Stimulated activated naive B cell treated with anti-CD40 and anti-IgM and Interleukin-4, amounts not matched to agents 10 μg/mL and 1 μg/mL and 100 μg/mL, for 72 hours (primary cell): ENCODE results near the gene ZBTB16.
A peak's percentile ranks its signal among the peaks of the same experiment; 100 is the strongest.

Source experiments
- ATAC-seq, 2 donors: fragments of 150-1000 bp; cut with Tn5 transposase; replicated peaks; 2 replicates each; pipeline ENCODE4 v1.10.0; 2021; ENCODE audit warnings: moderate library complexity in 1 of 2
- DNase-seq: peaks from one replicate; pipeline ENCODE4 v3.0.0; 2021
- H3K27ac Mint-ChIP-seq: one replicate; pipeline ENCODE4 v1.8.0; 2022; ENCODE audit warnings: mild to moderate bottlenecking, mixed read lengths
- H3K27me3 Mint-ChIP-seq, 2 donors: one replicate each; pipeline ENCODE4 v1.8.0; 2022; ENCODE audit warnings: mixed read lengths in 2 of 2
- H3K36me3 Mint-ChIP-seq, 2 donors: one replicate each; pipeline ENCODE4 v1.8.0; 2022; ENCODE audit warnings: mixed read lengths in 2 of 2, mild to moderate bottlenecking in 1 of 2
- H3K4me1 Mint-ChIP-seq, 2 donors: one replicate each; pipeline ENCODE4 v1.8.0; 2022; ENCODE audit warnings: mixed read lengths in 2 of 2, mild to moderate bottlenecking in 1 of 2
- H3K4me3 Mint-ChIP-seq, 2 donors: one replicate each; pipeline ENCODE4 v1.8.0; 2022; ENCODE audit warnings: mild to moderate bottlenecking in 2 of 2, mixed read lengths in 2 of 2, moderate library complexity in 1 of 2
- H3K9me3 Mint-ChIP-seq, 2 donors: one replicate each; pipeline ENCODE4 v1.8.0; 2022; ENCODE audit warnings: mixed read lengths in 2 of 2, mild to moderate bottlenecking in 1 of 2

Gene ZBTB16

DNA sequence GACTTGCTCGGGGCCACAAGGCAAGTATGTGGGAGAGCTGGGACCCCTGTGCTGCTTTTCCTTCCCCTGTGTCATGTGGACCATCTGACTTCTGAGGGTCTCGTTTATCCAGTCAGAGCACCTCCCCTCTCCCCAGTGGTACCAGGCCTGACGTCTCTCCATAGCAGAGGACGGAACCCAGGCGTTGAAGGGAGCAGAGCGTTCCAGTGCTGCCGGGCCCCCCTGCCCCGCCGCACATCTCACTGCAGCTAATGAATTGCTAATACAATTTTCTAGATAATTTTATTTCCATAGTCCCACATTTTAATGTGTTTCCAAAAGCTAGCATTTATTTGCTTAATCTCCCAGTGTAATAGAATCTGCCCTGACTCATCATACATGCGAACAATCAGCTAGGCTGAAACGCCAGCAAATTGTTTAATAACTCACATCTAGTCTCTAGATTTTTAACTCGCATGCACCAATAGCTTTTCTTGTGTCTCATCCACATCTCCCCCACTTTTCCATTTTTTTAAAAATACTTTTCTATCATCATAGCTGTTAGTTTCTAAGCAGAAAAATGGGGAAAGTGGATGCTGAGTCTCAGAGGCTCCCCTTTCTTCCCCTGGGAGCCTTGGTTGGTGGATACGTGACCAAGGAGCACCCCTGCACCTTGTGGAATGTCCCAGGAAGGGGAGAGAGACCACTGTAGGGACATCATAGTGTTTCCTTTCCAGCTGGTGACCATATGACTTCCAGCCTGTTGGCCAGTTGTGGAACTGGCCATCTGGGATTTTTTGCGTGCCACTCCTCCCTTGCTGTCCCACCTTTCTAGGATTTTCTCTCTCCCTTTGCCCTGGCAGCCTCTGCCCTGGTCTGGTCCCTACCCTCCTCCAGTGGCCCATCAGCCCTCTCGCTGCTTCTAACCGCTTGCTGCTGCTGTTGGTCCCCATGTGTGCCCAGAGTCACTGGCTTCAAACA lies 178.1 kb downstream of the ZBTB16 start:
- peaks cover 0 to 3% of the 10 kb centered on the region in 2 donors for H3K27me3 Mint-ChIP-seq
- H3K4me3 Mint-ChIP-seq, result no peak overlapping the region
- no peaks in the 10 kb centered on the region for H3K9me3 Mint-ChIP-seq
- peaks cover 0 to 4% of the 10 kb centered on the region in 2 donors for H3K4me1 Mint-ChIP-seq
- no peak for ATAC-seq
- H3K27ac Mint-ChIP-seq, result no peak overlapping the region
- no peaks in the 10 kb centered on the region for H3K36me3 Mint-ChIP-seq
- no peak for DNase-seq

DNA sequence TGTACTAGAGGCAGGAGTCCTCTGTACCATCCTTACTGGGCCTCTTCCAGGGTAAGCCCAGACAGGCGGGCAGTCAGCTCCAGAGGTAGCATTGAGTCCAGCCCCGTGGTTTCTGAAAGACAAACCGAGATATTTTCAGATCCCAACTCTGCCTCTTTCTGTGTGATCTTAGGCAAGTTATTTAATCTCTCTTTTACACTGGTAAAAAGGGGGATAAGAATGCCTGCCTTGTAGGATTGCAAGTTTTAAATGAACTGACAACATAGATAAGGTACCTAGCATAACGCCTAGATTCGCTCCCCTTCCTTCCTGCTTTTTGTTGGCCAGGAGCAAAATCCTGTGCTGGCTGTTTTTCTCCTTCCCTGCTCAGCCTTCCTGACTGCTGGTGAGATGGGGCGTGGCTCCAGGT lies 180.2 kb downstream of the ZBTB16 start:
- peaks cover 0 to 3% of the 10 kb centered on the region in 2 donors for H3K27me3 Mint-ChIP-seq
- peaks cover 0 to under 1% of the 10 kb centered on the region in 2 donors for H3K4me1 Mint-ChIP-seq
- no peak overlapping the region for H3K27ac Mint-ChIP-seq
- no peaks in the 10 kb centered on the region for H3K9me3 Mint-ChIP-seq
- DNase-seq (no peak), ATAC-seq (no peak)
- no peak overlapping the region for H3K4me3 Mint-ChIP-seq
- no peaks in the 10 kb centered on the region for H3K36me3 Mint-ChIP-seq

DNA sequence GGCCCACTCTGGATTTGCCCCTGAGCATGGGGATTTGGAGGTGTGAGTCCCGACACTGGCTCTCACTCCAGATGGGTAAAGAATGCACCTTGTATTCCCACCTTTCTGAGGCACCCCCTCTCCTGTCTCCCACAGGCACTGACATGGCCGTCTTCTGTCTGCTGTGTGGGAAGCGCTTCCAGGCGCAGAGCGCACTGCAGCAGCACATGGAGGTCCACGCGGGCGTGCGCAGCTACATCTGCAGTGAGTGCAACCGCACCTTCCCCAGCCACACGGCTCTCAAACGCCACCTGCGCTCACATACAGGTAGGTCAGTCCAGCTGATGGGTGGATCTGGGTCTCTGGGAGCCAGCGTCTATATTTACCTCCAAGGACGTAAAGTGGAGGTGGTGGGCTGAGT lies 182.5 kb downstream of the ZBTB16 start:
- Mint-ChIP-seq H3K4me1 (no peaks in the 10 kb centered on the region), H3K36me3 (no peaks in the 10 kb centered on the region), H3K4me3 (no peak overlapping the region), H3K27ac (no peak overlapping the region), H3K27me3 (peaks cover 0 to 3% of the 10 kb centered on the region in 2 donors), H3K9me3 (no peaks in the 10 kb centered on the region)
- DNase-seq (no peak), ATAC-seq (no peak)

- no peaks in the 10 kb centered on the region for H3K27me3 Mint-ChIP-seq
- no peaks in the 10 kb centered on the region for H3K4me1 Mint-ChIP-seq
- no peaks in the 10 kb centered on the region for H3K9me3 Mint-ChIP-seq
- H3K36me3 Mint-ChIP-seq, result no peaks in the 10 kb centered on the region
- H3K27ac Mint-ChIP-seq, result no peak overlapping the region
- DNase-seq (no peak), ATAC-seq (no peak)
- H3K4me3 Mint-ChIP-seq, result no peak overlapping the region
Measured at GRCh38 chr11:114243461-114244372, 184.2 kb downstream of the ZBTB16 start.

- H3K27ac Mint-ChIP-seq, result no peak overlapping the region
- no peaks in the 10 kb centered on the region for H3K9me3 Mint-ChIP-seq
- H3K36me3 Mint-ChIP-seq, result no peaks in the 10 kb centered on the region
- no peaks in the 10 kb centered on the region for H3K27me3 Mint-ChIP-seq
- DNase-seq, result no peak
- H3K4me3 Mint-ChIP-seq, result no peak overlapping the region
- ATAC-seq, result no peak
- no peaks in the 10 kb centered on the region for H3K4me1 Mint-ChIP-seq
Measured at GRCh38 chr11:114244726-114245394, 185.3 kb downstream of the ZBTB16 start.

- H3K9me3 Mint-ChIP-seq, result no peaks in the 10 kb centered on the region
- no peak overlapping the region for H3K4me3 Mint-ChIP-seq
- peaks cover 8 to 9% of the 10 kb centered on the region in 2 donors for H3K36me3 Mint-ChIP-seq
- H3K4me1 Mint-ChIP-seq, result peaks cover 0 to 3% of the 10 kb centered on the region in 2 donors
- DNase-seq (no peak), ATAC-seq (no peak)
- no peaks in the 10 kb centered on the region for H3K27me3 Mint-ChIP-seq
- no peak overlapping the region for H3K27ac Mint-ChIP-seq
Measured at GRCh38 chr11:114246321-114247069, 187.0 kb downstream of the ZBTB16 start.

GRCh38 chr11:114247070-114247789 lies 187.7 kb downstream of the ZBTB16 start:
- no peaks in the 10 kb centered on the region for H3K9me3 Mint-ChIP-seq
- H3K4me3 Mint-ChIP-seq, result no peak overlapping the region
- peaks cover 4 to 9% of the 10 kb centered on the region in 2 donors for H3K4me1 Mint-ChIP-seq
- H3K36me3 Mint-ChIP-seq, result peaks cover 8 to 9% of the 10 kb centered on the region in 2 donors
- DNase-seq (no peak), ATAC-seq (no peak)
- H3K27ac Mint-ChIP-seq, result no peak overlapping the region
- no peaks in the 10 kb centered on the region for H3K27me3 Mint-ChIP-seq

DNA sequence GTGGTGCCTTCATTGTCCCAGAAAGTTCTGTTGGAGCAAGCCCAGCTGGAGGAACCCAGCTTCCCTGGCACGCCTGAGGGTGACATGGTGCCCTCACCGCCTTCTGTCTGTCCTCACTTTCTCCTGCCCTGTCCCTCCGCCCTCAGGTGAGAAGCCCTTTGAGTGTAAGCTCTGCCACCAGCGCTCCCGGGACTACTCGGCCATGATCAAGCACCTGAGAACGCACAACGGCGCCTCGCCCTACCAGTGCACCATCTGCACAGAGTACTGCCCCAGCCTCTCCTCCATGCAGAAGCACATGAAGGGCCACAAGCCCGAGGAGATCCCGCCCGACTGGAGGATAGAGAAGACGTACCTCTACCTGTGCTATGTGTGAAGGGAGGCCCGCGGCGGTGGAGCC lies 190.7 kb downstream of the ZBTB16 start:
- Mint-ChIP-seq H3K4me3 (no peak overlapping the region), H3K36me3 (peaks cover 8 to 9% of the 10 kb centered on the region in 2 donors), H3K9me3 (no peaks in the 10 kb centered on the region)

GRCh38 chr11:114250993-114251814 lies 191.7 kb downstream of the ZBTB16 start:
- Mint-ChIP-seq H3K4me1 (peaks cover 7 to 9% of the 10 kb centered on the region in 2 donors), H3K9me3 (no peaks in the 10 kb centered on the region), H3K27me3 (no peaks in the 10 kb centered on the region), H3K36me3 (peaks cover 8 to 9% of the 10 kb centered on the region in 2 donors), H3K27ac (no peak overlapping the region), H3K4me3 (no peak overlapping the region)
- DNase-seq (no peak), ATAC-seq (no peak)

More for the DNA sequence above, 190.7 kb downstream of the ZBTB16 start:
- H3K27me3 Mint-ChIP-seq, result no peaks in the 10 kb centered on the region
- peaks cover 7 to 9% of the 10 kb centered on the region in 2 donors for H3K4me1 Mint-ChIP-seq
- DNase-seq (no peak), ATAC-seq (no peak)
- H3K27ac Mint-ChIP-seq, result no peak overlapping the region

- H3K4me1 Mint-ChIP-seq, result peaks cover 7 to 9% of the 10 kb centered on the region in 2 donors
- peaks cover 8 to 9% of the 10 kb centered on the region in 2 donors for H3K36me3 Mint-ChIP-seq
- H3K9me3 Mint-ChIP-seq, result no peaks in the 10 kb centered on the region
- DNase-seq (no peak), ATAC-seq (peak in 1 of 2 donors; percentile 14)
- no peaks in the 10 kb centered on the region for H3K27me3 Mint-ChIP-seq
- H3K4me3 Mint-ChIP-seq, result no peak overlapping the region
- peak overlapping the region; percentile 48 for H3K27ac Mint-ChIP-seq
Measured at GRCh38 chr11:114251815-114252337, 192.4 kb downstream of the ZBTB16 start.

GRCh38 chr11:114252767-114253166 lies 193.3 kb downstream of the ZBTB16 start:
- Mint-ChIP-seq H3K36me3 (peaks cover 8 to 9% of the 10 kb centered on the region in 2 donors), H3K27me3 (no peaks in the 10 kb centered on the region), H3K27ac (no peak overlapping the region), H3K4me1 (peaks cover 7 to 9% of the 10 kb centered on the region in 2 donors), H3K4me3 (no peak overlapping the region), H3K9me3 (no peaks in the 10 kb centered on the region)
- DNase-seq (no peak), ATAC-seq (no peak)

DNA sequence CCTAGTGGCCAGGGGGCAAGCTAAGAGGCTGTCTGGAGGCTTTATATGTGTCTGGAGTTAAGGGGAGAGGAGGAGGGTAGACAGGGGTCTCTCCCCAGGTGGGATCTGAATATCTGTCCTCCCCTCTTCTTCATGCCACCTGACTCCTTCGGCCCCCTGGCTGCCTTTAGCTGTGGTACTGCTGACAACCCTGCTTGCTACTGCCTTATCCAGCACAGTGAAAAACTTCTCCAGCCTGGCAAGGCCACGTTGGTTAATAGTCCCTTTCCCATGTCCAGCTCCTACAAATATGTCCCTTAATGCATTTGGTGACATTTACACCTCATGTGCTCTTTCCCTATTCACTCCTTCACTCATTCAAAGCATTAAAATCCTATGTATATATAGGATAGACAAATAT lies 194.3 kb downstream of the ZBTB16 start:
- Mint-ChIP-seq H3K4me3 (no peak overlapping the region), H3K27ac (no peak overlapping the region), H3K4me1 (peaks cover 12 to 14% of the 10 kb centered on the region in 2 donors), H3K27me3 (no peaks in the 10 kb centered on the region), H3K9me3 (no peaks in the 10 kb centered on the region), H3K36me3 (peaks cover 8 to 9% of the 10 kb centered on the region in 2 donors)
- no peak for ATAC-seq
- DNase-seq, result no peak
